ENCODE measurements around the gene EVX2.

DNA sequence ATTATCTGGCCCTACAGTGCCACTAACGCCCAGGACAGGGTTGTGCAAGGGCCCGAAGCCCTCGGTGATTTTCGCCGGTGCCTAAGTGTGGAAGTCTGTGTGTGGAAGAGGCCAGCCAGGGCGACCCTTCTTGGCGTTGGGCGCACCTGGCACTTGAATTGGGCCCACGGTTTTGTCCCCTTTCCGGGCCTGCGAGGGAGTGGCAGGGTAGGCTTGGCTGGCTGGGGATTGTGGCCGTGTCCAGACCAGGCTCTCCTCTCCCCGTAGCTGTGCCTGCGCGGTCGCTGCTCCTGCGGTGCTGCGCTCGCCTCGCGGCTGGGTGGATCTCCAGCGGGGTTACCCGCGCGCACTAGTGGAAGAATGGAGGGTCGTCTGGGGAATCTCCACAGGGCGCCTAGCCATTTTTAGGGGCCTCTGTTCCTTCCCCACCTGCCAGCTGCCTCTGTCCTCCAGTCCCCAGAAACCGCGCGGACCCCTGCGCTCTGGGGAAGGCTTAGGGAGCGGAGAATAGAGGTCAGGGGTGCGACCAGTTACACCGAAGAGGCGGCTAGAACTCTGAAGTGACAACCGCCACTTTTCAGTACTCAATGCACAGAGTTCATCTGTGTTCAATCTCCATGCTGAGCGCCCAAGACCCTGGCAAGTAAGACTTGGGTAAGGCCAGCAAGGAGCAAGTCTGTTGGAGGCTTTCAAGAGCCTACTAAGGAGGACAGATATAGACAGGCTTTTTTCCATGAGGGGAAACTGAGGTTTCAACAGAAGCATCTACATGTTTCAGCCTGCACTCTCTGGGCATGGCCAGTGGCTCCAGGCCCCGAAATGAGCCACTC is 16.0 kb downstream of the EVX2 start:
- TF ChIP-seq, protein P1, sequence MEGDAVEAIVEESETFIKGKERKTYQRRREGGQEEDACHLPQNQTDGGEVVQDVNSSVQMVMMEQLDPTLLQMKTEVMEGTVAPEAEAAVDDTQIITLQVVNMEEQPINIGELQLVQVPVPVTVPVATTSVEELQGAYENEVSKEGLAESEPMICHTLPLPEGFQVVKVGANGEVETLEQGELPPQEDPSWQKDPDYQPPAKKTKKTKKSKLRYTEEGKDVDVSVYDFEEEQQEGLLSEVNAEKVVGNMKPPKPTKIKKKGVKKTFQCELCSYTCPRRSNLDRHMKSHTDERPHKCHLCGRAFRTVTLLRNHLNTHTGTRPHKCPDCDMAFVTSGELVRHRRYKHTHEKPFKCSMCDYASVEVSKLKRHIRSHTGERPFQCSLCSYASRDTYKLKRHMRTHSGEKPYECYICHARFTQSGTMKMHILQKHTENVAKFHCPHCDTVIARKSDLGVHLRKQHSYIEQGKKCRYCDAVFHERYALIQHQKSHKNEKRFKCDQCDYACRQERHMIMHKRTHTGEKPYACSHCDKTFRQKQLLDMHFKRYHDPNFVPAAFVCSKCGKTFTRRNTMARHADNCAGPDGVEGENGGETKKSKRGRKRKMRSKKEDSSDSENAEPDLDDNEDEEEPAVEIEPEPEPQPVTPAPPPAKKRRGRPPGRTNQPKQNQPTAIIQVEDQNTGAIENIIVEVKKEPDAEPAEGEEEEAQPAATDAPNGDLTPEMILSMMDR (IDR thresholded peaks at IDR 0.05): no peak
- peak; percentile 56 for TF ChIP-seq EZH2phosphoT487 (IDR thresholded peaks at IDR 0.05)

Measured in neural progenitor cell (in vitro differentiated cells).